Esophagus squamous epithelium (tissue), 5 donors: ENCODE data around the gene OOEP. TPM values are rescaled to one million over a fixed set of nuclear protein-coding genes. Genes with fewer than 3 reads are reported as not detected.

Experiments used
- DNase-seq: peaks from one replicate; lab custom pipeline; 2025; lab: John Stamatoyannopoulos, UW
- H3K27ac ChIP-seq, 4 donors: fragments of 200-600 bp; sonication (generic); one replicate each; pipeline ENCODE4 v1.5.1; 2016 to 2019; ENCODE audit warnings: mild to moderate bottlenecking in 1 of 4
- H3K27me3 ChIP-seq, 4 donors: fragments of 200-600 bp; sonication (generic); 1 replicate in 3 of 4; 2 replicates in 1 of 4; pipeline versions ENCODE4 v1.5.1 to v1.6.0; 2017 to 2021; ENCODE audit warnings: antibody characterized with exemption in 1 of 4
- H3K36me3 ChIP-seq, 3 donors: fragments of 200-600 bp; sonication (generic); one replicate each; pipeline ENCODE4 v1.5.1; 2016 to 2019
- H3K4me1 ChIP-seq, 3 donors: fragments of 200-600 bp; sonication (generic); one replicate each; pipeline ENCODE4 v1.5.1; 2017 to 2019
- H3K4me3 ChIP-seq, 4 donors: fragments of 200-600 bp; sonication (generic); 1 replicate in 3 of 4; 2 replicates in 1 of 4; pipeline ENCODE4 v1.5.1; 2016 to 2019; ENCODE audit warnings: mild to moderate bottlenecking in 2 of 4, moderate library complexity in 1 of 4
- H3K9me3 ChIP-seq, 3 donors: fragments of 200-600 bp; sonication (generic); one replicate each; pipeline ENCODE4 v1.5.1; 2016 to 2019
- CTCF ChIP-seq, 6 experiments: fragments of 450-650 bp in 4 of 6; fragments of 200-600 bp in 2 of 6; sonication (generic) in 2 of 6; IDR thresholded peaks; one replicate each; pipeline ENCODE4 v1.5.1; 2016 to 2019; ENCODE audit warnings: antibody characterized with exemption in 6 of 6, mild to moderate bottlenecking in 4 of 6, moderate library complexity in 4 of 6
- POLR2A ChIP-seq, 4 donors: fragments of 450-650 bp; IDR thresholded peaks; one replicate each; pipeline ENCODE4 v1.6.1; 2017; ENCODE audit warnings: antibody characterized with exemption in 4 of 4, mild to moderate bottlenecking in 4 of 4, moderate library complexity in 3 of 4
- WGBS, 2 donors: methylation state at CpG; one replicate each; pipeline ENCODE4 v1.1.5; 2018; 5-methylcytosine and 5-hydroxymethylcytosine counted together
- intact Hi-C: fragments of 100-400 bp; cut with DNase I; formaldehyde crosslinking; loops from one replicate; pipeline ENCODE4 v1.15.0; 2022
- total RNA-seq, 4 donors: library from RNA; depleted of rRNA; stranded (reverse); fragments of >200 nt; gene quantifications; one replicate each; pipeline ENCODE4 v1.1.0, GENCODE V29; 2016
- donor health status: DM: yes; HTN: yes; CAD: no.

Gene OOEP
- total RNA-seq, 4 donors from 2014 or later: 0.35 TPM; not detected in 3

- intact Hi-C loops: no loop called here
- 92 to 98% methylated on average over 11 to 14 of the region's 31 CpGs for WGBS, 2 donors
- H3K27ac ChIP-seq: no peak overlapping the region
These were observed 6.7 kb downstream of the OOEP start for GRCh38 chr6:73362869-73363536.

GRCh38 chr6:73362358-73362757 is 7.3 kb downstream of the OOEP start, which contains the start of gene KHDC3L:
Gene KHDC3L (plus strand): TSS chr6:73362658. CDS start chr6:73362730, 72 bp downstream.
- DNase-seq: no peak
- Histone ChIP-seq H3K27ac (no peak within 1 kb of the TSS), H3K4me3 (no peak within 1 kb of the TSS), H3K4me1 (no peaks in the 10 kb centered on the region), H3K27me3 (no peaks in the 10 kb centered on the region), H3K36me3 (no peaks in the 10 kb centered on the region), H3K9me3 (no peaks in the 10 kb centered on the region)
- no peak for TF ChIP-seq CTCF (IDR thresholded peaks at IDR 0.05)
- TF ChIP-seq POLR2A (IDR thresholded peaks at IDR 0.05): no peak
- intact Hi-C loops: no loop called here
- 94% methylated on average over 6 of the region's 23 CpGs; no CpG with 5 or more reads in 1 of the 2 donors for WGBS, 2 donors

More at GRCh38 chr6:73362869-73363536, 6.7 kb downstream of the OOEP start:
- DNase-seq: no peak
- TF ChIP-seq CTCF (IDR thresholded peaks at IDR 0.05): no peak
- TF ChIP-seq POLR2A (IDR thresholded peaks at IDR 0.05): no peak
- Histone ChIP-seq H3K9me3 (no peaks in the 10 kb centered on the region), H3K4me3 (no peak overlapping the region), H3K27me3 (no peaks in the 10 kb centered on the region), H3K4me1 (no peaks in the 10 kb centered on the region), H3K36me3 (no peaks in the 10 kb centered on the region)

- DNase-seq: no peak
- TF ChIP-seq POLR2A (IDR thresholded peaks at IDR 0.05) (no peak), CTCF (IDR thresholded peaks at IDR 0.05) (no peak)
- no peaks in the 10 kb centered on the region for H3K36me3 ChIP-seq
- H3K27ac ChIP-seq: no peak within 1 kb of the TSS
- peaks cover 0 to 38% (median under 1%) of the 10 kb centered on the region in 4 donors for H3K27me3 ChIP-seq
- no peaks in the 10 kb centered on the region for H3K4me1 ChIP-seq
- no peaks in the 10 kb centered on the region for H3K9me3 ChIP-seq
- H3K4me3 ChIP-seq: no peak within 1 kb of the TSS
- intact Hi-C loops: no loop called here
- WGBS, 2 donors: 93 to 97% methylated on average over 22 to 25 of the region's 59 CpGs
These were observed 15.8 kb downstream of the OOEP start, which contains the start of gene DPPA5 for GRCh38 chr6:73353636-73354593. Gene DPPA5 (minus strand): TSS chr6:73354276. CDS start chr6:73354225, 51 bp downstream.

- Histone ChIP-seq H3K27me3 (peaks cover 0 to 56% (median 5%) of the 10 kb centered on the region in 4 donors), H3K27ac (no peak overlapping the region), H3K9me3 (no peaks in the 10 kb centered on the region), H3K36me3 (no peaks in the 10 kb centered on the region), H3K4me1 (no peaks in the 10 kb centered on the region), H3K4me3 (no peak overlapping the region)
- no peak for TF ChIP-seq POLR2A (IDR thresholded peaks at IDR 0.05)
- TF ChIP-seq CTCF (IDR thresholded peaks at IDR 0.05): no peak
- intact Hi-C loops: no loop called here
- 30 to 38% methylated on average over 6 of the region's 6 CpGs for WGBS, 2 donors
- no peak for DNase-seq
These were observed 20.4 kb downstream of the OOEP start for GRCh38 chr6:73349311-73349710.
